Measurements from ENCODE around the gene CFAP77. TPM values are rescaled to one million over a fixed set of nuclear protein-coding genes. Genes with fewer than 3 reads are reported as not detected.
"Not testable (repeated sequence)": the region's sequence is repeated elsewhere in the genome, so short reads cannot be mapped to it uniquely, and the experiment has no call there.

CFAP77 gene
- 3.7 TPM for polyA plus RNA-seq (2013, experiment 1 of 4)
- polyA plus RNA-seq (2013, experiment 2 of 4) = 7.3 TPM
- polyA plus RNA-seq (2013, experiment 3 of 4) = 5.2 TPM
- polyA plus RNA-seq (2013, experiment 4 of 4) = 7.0 TPM

GRCh38 chr9:132409828-132410528 lies at the start of gene CFAP77:
Gene CFAP77, plus strand, starts transcription at chr9:132410211. Its CDS starts 61 bp downstream, at chr9:132410272.
- Histone ChIP-seq H3K4me1 (ENCODE audit: control insufficient read depth, insufficient read depth, low read length) (peaks cover 15% of the 10 kb centered on the region), H3K27ac (ENCODE audit: insufficient read depth, low read depth, low read length, poor library complexity, severe bottlenecking) (peak within 1 kb of the TSS; percentile 52), H3K27me3 (ENCODE audit: control insufficient read depth, insufficient read depth, low read length, poor library complexity, severe bottlenecking) (peaks cover 43% of the 10 kb centered on the region), H3K4me3 (ENCODE audit: insufficient read depth, low read depth, low read length) (peak within 1 kb of the TSS; percentile 49), H3K9me3 (ENCODE audit: control insufficient read depth, low read length) (no peaks in the 10 kb centered on the region), H3K36me3 (ENCODE audit: control insufficient read depth, insufficient read depth, low read length) (no peaks in the 10 kb centered on the region)
- WGBS, 2 experiments = 1% methylated on average over 69 of the region's 69 CpGs

GRCh38 chr9:132364068-132364467 lies 45.9 kb upstream of the CFAP77 start:
- no peaks in the 10 kb centered on the region for H3K4me1 ChIP-seq (ENCODE audit: control insufficient read depth, insufficient read depth, low read length)
- no peaks in the 10 kb centered on the region for H3K36me3 ChIP-seq (ENCODE audit: control insufficient read depth, insufficient read depth, low read length)
- H3K9me3 ChIP-seq (ENCODE audit: control insufficient read depth, low read length) = no peaks in the 10 kb centered on the region
- H3K4me3 ChIP-seq (ENCODE audit: insufficient read depth, low read depth, low read length) = no peak overlapping the region
- H3K27me3 ChIP-seq (ENCODE audit: control insufficient read depth, insufficient read depth, low read length, poor library complexity, severe bottlenecking) = no peaks in the 10 kb centered on the region
- 93 to 95% methylated on average over 9 of the region's 9 CpGs for WGBS, 2 experiments
- H3K27ac ChIP-seq (ENCODE audit: insufficient read depth, low read depth, low read length, poor library complexity, severe bottlenecking) = no peak overlapping the region

- Histone ChIP-seq H3K36me3 (ENCODE audit: control insufficient read depth, insufficient read depth, low read length) (no peaks in the 10 kb centered on the region), H3K27ac (ENCODE audit: insufficient read depth, low read depth, low read length, poor library complexity, severe bottlenecking) (no peak overlapping the region), H3K9me3 (ENCODE audit: control insufficient read depth, low read length) (no peaks in the 10 kb centered on the region), H3K4me3 (ENCODE audit: insufficient read depth, low read depth, low read length) (no peak overlapping the region), H3K27me3 (ENCODE audit: control insufficient read depth, insufficient read depth, low read length, poor library complexity, severe bottlenecking) (no peaks in the 10 kb centered on the region), H3K4me1 (ENCODE audit: control insufficient read depth, insufficient read depth, low read length) (no peaks in the 10 kb centered on the region)
- 90% methylated on average over 3 of the region's 3 CpGs; no CpG with 5 or more reads in 1 of the 2 experiments for WGBS, 2 experiments
Measured at GRCh38 chr9:132365986-132366385, 44.0 kb upstream of the CFAP77 start.

- Histone ChIP-seq H3K36me3 (ENCODE audit: control insufficient read depth, insufficient read depth, low read length) (no peaks in the 10 kb centered on the region), H3K27me3 (ENCODE audit: control insufficient read depth, insufficient read depth, low read length, poor library complexity, severe bottlenecking) (no peaks in the 10 kb centered on the region), H3K4me3 (ENCODE audit: insufficient read depth, low read depth, low read length) (no peak overlapping the region), H3K4me1 (ENCODE audit: control insufficient read depth, insufficient read depth, low read length) (no peaks in the 10 kb centered on the region), H3K27ac (ENCODE audit: insufficient read depth, low read depth, low read length, poor library complexity, severe bottlenecking) (no peak overlapping the region), H3K9me3 (ENCODE audit: control insufficient read depth, low read length) (no peaks in the 10 kb centered on the region)
- 93 to 94% methylated on average over 4 of the region's 4 CpGs for WGBS, 2 experiments
Measured at GRCh38 chr9:132366481-132366880, 43.5 kb upstream of the CFAP77 start.

- Histone ChIP-seq H3K4me1 (ENCODE audit: control insufficient read depth, insufficient read depth, low read length) (no peaks in the 10 kb centered on the region), H3K27ac (ENCODE audit: insufficient read depth, low read depth, low read length, poor library complexity, severe bottlenecking) (no peak overlapping the region), H3K27me3 (ENCODE audit: control insufficient read depth, insufficient read depth, low read length, poor library complexity, severe bottlenecking) (no peaks in the 10 kb centered on the region), H3K4me3 (ENCODE audit: insufficient read depth, low read depth, low read length) (no peak overlapping the region), H3K36me3 (ENCODE audit: control insufficient read depth, insufficient read depth, low read length) (no peaks in the 10 kb centered on the region), H3K9me3 (ENCODE audit: control insufficient read depth, low read length) (no peaks in the 10 kb centered on the region)
- 85% methylated on average over 13 of the region's 13 CpGs for WGBS, 2 experiments
Measured at GRCh38 chr9:132367613-132368313, 42.2 kb upstream of the CFAP77 start.

GRCh38 chr9:132369421-132369820 lies 40.6 kb upstream of the CFAP77 start:
- no peak overlapping the region for H3K27ac ChIP-seq (ENCODE audit: insufficient read depth, low read depth, low read length, poor library complexity, severe bottlenecking)
- 92 to 95% methylated on average over 4 of the region's 4 CpGs for WGBS, 2 experiments
- no peak overlapping the region for H3K4me3 ChIP-seq (ENCODE audit: insufficient read depth, low read depth, low read length)
- no peaks in the 10 kb centered on the region for H3K27me3 ChIP-seq (ENCODE audit: control insufficient read depth, insufficient read depth, low read length, poor library complexity, severe bottlenecking)
- no peaks in the 10 kb centered on the region for H3K4me1 ChIP-seq (ENCODE audit: control insufficient read depth, insufficient read depth, low read length)
- H3K9me3 ChIP-seq (ENCODE audit: control insufficient read depth, low read length) = no peaks in the 10 kb centered on the region
- H3K36me3 ChIP-seq (ENCODE audit: control insufficient read depth, insufficient read depth, low read length) = no peaks in the 10 kb centered on the region

GRCh38 chr9:132370592-132370991 lies 39.4 kb upstream of the CFAP77 start:
- Histone ChIP-seq H3K27ac (ENCODE audit: insufficient read depth, low read depth, low read length, poor library complexity, severe bottlenecking) (no peak overlapping the region), H3K36me3 (ENCODE audit: control insufficient read depth, insufficient read depth, low read length) (peaks cover 1% of the 10 kb centered on the region), H3K27me3 (ENCODE audit: control insufficient read depth, insufficient read depth, low read length, poor library complexity, severe bottlenecking) (no peaks in the 10 kb centered on the region), H3K9me3 (ENCODE audit: control insufficient read depth, low read length) (no peaks in the 10 kb centered on the region), H3K4me3 (ENCODE audit: insufficient read depth, low read depth, low read length) (no peak overlapping the region), H3K4me1 (ENCODE audit: control insufficient read depth, insufficient read depth, low read length) (no peaks in the 10 kb centered on the region)
- WGBS, 2 experiments = 88 to 96% methylated on average over 3 to 4 of the region's 4 CpGs

GRCh38 chr9:132372177-132373095 lies 37.6 kb upstream of the CFAP77 start:
- H3K27ac ChIP-seq (ENCODE audit: insufficient read depth, low read depth, low read length, poor library complexity, severe bottlenecking) = no peak overlapping the region
- H3K4me1 ChIP-seq (ENCODE audit: control insufficient read depth, insufficient read depth, low read length) = no peaks in the 10 kb centered on the region
- H3K9me3 ChIP-seq (ENCODE audit: control insufficient read depth, low read length) = no peaks in the 10 kb centered on the region
- H3K27me3 ChIP-seq (ENCODE audit: control insufficient read depth, insufficient read depth, low read length, poor library complexity, severe bottlenecking) = no peaks in the 10 kb centered on the region
- H3K4me3 ChIP-seq (ENCODE audit: insufficient read depth, low read depth, low read length) = no peak overlapping the region
- H3K36me3 ChIP-seq (ENCODE audit: control insufficient read depth, insufficient read depth, low read length) = peaks cover 16% of the 10 kb centered on the region
- 88 to 90% methylated on average over 14 of the region's 14 CpGs for WGBS, 2 experiments

GRCh38 chr9:132377769-132378168 lies 32.2 kb upstream of the CFAP77 start:
- WGBS, 2 experiments = 88 to 93% methylated on average over 2 of the region's 2 CpGs
- H3K27me3 ChIP-seq (ENCODE audit: control insufficient read depth, insufficient read depth, low read length, poor library complexity, severe bottlenecking) = not testable (repeated sequence)
- H3K36me3 ChIP-seq (ENCODE audit: control insufficient read depth, insufficient read depth, low read length) = peaks cover 44% of the 10 kb centered on the region

GRCh38 chr9:132378416-132378815 lies 31.6 kb upstream of the CFAP77 start:
- WGBS, 2 experiments = 96 to 99% methylated on average over 3 of the region's 3 CpGs
- H3K27ac ChIP-seq (ENCODE audit: insufficient read depth, low read depth, low read length, poor library complexity, severe bottlenecking); H3K4me3 ChIP-seq (ENCODE audit: insufficient read depth, low read depth, low read length); H3K4me1 ChIP-seq (ENCODE audit: control insufficient read depth, insufficient read depth, low read length); H3K27me3 ChIP-seq (ENCODE audit: control insufficient read depth, insufficient read depth, low read length, poor library complexity, severe bottlenecking); H3K9me3 ChIP-seq (ENCODE audit: control insufficient read depth, low read length): not testable (repeated sequence)
- H3K36me3 ChIP-seq (ENCODE audit: control insufficient read depth, insufficient read depth, low read length) = peaks cover 44% of the 10 kb centered on the region

More at GRCh38 chr9:132377769-132378168, 32.2 kb upstream of the CFAP77 start:
- H3K9me3 ChIP-seq (ENCODE audit: control insufficient read depth, low read length); H3K4me1 ChIP-seq (ENCODE audit: control insufficient read depth, insufficient read depth, low read length); H3K4me3 ChIP-seq (ENCODE audit: insufficient read depth, low read depth, low read length); H3K27ac ChIP-seq (ENCODE audit: insufficient read depth, low read depth, low read length, poor library complexity, severe bottlenecking): not testable (repeated sequence)
